ENCODE measurements around the gene FOXM1.

DNA sequence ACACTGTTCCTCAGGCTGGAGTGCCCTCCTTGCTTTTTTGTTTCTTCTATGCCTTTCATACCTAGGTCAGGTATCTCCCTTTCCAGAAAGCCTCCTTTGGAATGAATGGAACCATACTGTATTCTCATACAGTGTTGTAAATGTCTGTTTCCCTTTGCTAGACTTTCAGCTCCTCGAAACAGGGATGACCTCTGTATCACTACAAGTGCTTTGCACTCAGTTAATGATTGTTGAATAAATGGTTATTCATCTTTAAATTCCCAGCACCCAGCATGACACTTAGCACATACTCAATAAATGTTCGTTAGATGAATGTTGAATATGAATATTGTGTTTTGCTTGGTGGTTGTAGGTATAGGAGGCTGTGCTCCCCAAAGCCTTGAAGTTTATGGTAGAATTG, 7.8 kb upstream of the FOXM1 start:
- no peak for TF ChIP-seq CTCF (IDR thresholded peaks at IDR 0.05)
- TF ChIP-seq POLR2AphosphoS5 (IDR thresholded peaks at IDR 0.05), result no peak
- no peak for TF ChIP-seq POLR2A (IDR thresholded peaks at IDR 0.05)
- no peak for TF ChIP-seq EP300 (IDR thresholded peaks at IDR 0.05)
